Pulmonary artery endothelial cell (primary cell): ENCODE measurements around the gene VASP. TPM values are rescaled to one million over a fixed set of nuclear protein-coding genes. Genes with fewer than 3 reads are reported as not detected.
"Not testable (repeated sequence)": the region's sequence is repeated elsewhere in the genome, so short reads cannot be mapped to it uniquely, and the experiment has no call there.

ENCODE experiments used
- DNase-seq: peaks from one replicate; pipeline ENCODE4 v3.0.0-alpha.2; 2011; ENCODE audit warnings: low read depth, low spot score
- total RNA-seq: library from RNA; depleted of rRNA; stranded (reverse); fragments of >200 nt; gene quantifications from 2 replicates; pipeline ENCODE4 v1.2.3, GENCODE V29; 2014

The VASP gene
- total RNA-seq, 1 donor from 2014 or later = 189 TPM

DNA sequence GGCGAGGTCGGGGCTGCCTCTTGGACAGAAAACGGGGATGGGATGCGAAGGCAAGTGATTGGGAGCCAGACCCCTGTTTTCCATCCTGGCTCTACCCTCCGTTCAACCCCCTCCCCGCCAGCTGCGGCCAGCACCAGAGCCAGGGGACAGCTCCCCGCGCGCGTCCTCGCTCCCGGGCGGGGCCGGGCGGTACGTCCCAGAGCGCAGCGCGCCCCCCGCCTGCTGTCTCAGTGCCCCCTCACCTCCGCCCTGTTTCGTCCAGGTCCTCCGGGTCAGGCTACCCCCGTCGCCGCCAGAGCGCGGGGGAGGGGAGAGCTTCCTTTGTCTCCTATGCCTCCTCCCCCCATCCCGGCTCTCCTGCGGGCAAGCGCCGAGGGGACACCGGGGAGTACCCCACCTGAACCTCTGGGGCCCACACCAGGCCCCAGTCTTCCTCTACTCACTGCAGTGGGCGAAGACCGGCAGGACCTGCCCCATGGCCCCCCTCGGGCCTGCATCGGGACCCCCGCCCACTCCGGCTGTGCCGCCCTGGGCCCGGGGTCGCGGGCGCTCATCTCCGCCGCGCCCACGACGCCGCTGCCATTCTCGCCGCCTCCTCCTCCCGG, 10.8 kb upstream of the VASP start:
- DNase-seq = no peak

DNA sequence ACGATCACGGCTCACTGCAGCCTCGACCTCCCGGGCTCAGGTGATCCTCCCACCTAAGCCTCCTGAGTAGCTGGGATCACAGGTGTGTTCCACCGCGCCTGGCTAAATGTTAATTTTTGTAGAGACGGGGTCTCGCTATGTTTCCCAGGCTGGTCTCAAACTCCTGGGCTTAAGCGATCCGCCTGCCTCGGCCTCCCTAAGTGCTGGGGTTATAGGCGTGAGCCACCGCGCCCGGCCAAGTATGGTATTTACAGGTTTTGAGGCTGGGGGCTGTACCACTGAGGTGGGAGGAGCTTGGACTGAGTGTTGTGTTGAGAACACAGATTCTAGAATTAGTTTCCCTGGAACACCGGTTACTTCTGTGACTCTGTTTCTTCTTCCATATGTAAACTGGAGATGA, 9.5 kb upstream of the VASP start:
- no peak for DNase-seq

DNA sequence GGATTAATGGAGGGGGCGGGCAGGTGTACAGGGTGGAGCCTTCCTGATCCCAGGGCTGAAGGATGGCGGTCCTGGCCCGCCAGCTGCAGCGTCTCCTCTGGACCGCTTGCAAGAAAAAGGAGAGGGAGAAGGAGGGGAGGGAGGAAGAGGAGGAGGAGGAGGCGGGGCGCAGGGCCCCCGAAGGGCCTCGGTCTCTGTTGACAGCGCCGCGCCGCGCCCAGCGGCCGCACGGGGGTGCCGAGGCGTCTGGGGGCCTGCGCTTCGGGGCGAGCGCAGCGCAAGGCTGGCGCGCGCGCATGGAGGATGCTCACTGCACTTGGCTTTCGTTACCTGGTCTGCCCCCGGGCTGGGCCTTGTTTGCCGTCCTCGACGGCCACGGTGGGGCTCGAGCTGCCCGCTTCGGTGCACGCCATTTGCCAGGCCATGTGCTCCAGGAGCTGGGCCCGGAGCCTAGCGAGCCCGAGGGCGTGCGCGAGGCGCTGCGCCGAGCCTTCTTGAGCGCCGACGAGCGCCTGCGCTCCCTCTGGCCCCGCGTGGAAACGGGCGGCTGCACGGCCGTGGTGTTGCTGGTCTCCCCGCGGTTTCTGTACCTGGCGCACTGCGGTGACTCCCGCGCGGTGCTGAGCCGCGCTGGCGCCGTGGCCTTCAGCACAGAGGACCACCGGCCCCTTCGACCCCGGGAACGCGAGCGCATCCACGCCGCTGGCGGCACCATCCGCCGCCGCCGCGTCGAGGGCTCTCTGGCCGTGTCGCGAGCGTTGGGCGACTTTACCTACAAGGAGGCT, 8.7 kb upstream of the VASP start, which contains the start of gene PPM1N:
Gene PPM1N (plus strand): TSS at position 33 of the 785 bp plus-strand sequence. CDS start 30 bp downstream, at position 63.
- DNase-seq = no peak

DNA sequence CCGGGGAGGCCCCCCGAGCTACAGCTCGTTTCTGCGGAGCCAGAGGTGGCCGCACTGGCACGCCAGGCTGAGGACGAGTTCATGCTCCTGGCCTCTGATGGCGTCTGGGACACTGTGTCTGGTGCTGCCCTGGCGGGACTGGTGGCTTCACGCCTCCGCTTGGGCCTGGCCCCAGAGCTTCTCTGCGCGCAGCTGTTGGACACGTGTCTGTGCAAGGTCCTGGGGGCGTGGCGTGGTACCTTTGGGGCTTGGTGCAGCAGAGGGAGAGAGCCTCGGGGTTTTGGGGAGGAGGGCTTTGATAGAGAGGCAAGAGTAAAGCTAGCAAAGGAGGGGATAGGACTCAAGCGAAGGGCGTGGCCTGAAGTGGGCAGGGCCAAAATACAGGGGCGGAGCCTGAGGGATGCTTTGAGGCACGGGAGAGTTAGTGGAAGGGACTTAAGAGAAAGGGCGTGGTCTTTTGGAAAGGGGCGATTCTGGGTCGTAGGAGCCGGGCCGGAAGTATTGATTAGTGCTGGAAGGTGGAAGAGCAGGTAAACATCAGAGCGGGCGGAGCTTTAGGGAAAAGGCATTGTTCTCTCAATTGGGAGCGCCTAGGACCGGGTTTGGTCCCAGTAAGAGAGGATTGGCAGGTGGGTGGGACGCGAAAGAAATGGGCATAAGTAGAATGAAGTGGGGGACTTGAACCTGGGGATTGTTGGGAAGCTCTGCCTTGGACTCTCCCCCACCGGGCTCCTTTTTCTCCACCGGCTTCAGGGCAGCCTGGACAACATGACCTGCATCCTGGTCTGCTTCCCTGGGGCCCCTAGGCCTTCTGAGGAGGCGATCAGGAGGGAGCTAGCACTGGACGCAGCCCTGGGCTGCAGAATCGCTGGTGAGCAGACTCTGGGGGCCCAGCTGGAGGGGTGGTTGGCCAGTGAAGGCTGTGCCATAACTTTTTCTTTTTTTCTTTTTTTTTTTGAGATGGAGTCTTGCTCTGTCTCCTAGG, 7.8 kb upstream of the VASP start:
- DNase-seq = no peak

DNA sequence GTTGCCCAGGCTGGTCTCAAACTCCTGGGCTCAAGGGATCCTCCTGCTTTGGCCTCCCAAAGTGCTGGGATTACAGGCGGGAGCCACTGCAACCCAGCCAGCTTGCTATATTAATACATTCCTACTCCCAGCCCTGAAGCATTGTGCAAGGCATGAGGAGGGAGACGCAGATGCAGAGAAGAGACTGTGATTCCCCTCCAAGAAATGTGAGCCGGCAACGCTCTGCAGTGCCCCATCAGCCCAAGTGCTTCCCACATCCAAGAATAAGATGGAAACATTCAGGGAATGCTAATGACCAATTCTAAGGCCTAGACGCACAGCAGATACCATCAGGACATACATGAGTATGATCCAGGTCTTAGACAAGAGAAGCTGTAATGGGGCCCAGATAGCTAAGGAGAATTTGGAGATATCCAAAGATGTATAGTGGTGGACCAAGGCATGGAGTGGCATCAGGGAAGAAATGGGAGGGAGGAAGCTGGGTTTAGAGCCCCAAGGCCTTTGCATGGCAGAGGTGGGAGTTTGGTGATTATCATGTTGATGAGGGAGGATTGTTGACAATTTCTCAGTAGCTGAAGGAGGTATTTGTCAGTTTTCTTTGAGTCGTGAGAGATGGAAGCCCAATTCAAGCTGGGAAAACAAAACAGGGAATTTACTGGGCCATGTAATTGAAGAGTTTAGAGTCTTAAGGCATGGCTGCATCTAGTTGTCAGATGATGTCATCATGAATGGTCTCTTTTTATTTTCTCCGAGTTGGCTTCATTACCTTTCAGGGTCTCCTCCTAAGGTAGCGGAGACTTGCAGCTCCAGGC, 6.2 kb upstream of the VASP start:
- DNase-seq = no peak

DNA sequence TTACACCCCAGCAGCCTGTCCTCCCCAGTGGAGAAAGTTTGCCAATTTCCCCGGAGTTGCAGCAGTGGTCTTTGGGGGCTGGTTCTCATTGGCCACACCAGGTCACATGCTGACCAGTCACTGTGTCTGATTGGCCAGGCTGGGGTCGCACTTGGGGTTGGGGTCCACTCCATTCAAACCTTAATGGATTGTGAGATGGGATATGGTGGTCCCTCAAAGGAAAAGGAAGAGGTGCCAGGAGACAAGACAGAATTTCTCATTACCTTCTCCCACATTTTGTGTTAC, 5.6 kb upstream of the VASP start:
- no peak for DNase-seq

DNA sequence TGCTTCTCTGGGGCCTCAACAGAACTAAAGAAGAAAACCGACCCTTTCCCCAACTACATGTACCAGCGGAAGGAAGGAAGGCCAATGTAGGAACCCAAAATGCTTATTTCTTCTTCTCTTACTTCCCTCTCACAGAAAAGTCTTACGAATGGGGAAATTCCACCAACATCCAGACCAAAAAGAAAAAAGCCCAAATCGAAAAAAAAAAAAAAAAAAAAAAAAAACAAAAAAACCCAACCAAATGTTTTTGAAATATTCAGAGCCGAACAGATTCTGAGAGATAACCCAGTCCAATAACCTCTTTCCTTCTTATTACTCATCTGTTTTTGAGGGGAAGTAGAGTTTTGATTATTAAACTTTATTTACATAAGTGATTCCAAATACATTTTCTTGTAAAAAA, 5.2 kb upstream of the VASP start:
- DNase-seq = no peak

DNA sequence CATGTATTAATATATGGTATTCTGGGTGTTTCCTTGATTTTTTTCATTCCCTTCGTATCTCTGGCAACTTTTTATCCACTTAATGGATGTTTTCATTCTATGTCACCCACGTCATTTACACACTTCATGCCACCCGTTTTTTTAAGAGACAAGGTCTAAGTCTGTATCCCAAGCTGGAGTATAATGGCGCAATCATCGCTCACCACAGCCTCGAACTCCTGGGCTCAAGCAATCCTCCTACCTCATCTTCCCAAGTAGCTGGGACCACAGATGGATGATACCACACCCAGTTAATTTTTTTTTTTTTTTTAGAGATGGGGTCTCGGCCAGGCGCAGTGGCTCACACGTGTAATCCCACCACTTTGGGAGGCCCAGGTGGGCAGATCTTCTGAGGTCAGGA, 3.4 kb upstream of the VASP start:
- DNase-seq = no peak

DNA sequence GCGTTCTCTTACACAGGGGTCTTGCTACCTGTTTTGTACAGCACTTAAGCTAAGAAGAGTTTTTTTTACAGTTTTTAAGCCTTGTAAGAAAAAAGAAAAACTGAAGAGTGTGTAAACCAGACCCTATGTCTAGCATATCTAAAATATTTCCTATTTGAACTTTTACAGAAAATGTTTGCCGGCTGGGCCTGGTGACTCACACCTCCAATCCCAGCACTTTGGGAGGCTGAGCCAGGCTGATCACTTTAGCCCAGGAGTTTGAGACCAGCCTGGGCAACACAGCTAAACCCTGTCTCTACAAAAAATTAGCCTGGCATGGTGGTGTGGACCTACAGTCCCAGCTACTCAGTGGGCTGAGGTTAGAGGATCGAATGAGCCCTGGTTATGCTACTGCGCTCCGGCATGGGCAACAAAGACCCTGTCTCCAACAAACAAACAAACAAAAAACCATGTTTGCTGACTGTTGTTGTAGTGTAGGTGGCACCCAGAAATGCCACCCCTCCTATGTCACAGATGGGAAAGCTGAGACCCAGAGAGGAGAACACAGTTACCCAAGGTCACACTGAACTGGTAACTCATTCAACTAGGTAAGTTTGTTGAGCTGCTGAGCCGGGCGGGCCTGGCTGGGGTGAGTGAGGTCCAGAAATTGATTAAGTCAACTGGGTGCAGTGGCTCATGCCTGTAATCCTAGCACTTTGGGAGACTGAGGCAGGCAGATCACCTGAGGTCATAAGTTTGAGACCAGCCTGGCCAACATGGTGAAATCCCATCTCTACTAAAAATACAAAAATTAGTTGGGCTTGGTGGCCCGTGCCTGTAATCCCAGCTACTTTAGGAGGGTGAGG, 1.9 kb upstream of the VASP start:
- DNase-seq = no peak

DNA sequence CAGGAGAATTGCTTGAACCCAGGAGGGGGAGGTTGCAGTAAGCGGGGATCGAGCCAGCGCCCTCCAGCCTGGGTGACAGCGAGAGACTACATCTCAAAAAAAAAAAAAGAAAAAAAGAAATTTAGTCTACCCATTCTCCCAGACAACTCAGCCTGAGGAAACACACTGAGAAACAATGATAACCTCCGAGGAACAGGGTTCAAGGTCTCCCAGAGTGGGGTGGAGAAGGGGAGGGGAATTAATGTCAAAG, 1.4 kb upstream of the VASP start:
- no peak for DNase-seq

DNA sequence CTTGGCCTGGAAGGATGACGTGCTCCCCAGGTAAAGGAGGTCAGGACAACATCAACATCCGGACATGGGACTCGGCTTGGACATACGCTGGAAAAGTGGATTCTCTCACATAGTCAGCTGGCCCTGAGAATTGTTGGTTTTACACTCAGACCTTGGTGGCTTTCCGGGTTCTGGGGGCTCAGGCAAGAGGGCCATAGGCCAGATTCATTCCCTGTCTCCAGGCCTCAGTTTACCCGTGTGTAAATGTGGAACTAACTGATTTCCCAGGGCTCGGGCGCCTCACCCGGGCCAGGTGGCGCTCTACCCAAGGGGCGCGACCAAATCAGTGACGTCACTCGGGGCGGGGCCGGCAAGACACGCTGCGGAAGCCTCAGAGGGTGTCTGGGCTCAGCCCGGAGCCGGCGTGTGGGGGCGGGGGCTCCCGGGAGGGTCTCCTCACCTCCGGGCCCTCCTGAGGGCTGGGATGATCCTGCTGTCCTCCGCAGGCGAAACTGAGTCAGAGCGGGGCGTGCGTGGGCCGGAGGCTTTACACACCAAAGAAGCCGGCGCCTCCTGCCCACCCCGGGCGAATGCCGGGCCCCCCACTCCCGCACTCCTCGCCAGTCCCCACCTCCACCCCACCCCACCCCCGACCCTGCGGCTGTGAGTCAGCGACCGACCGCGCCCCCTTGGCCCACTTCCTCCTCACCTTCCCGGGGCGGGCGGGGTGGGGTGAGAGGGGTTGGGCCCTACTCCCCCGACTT, 862 bp upstream of the VASP start:
- DNase-seq = no peak

DNA sequence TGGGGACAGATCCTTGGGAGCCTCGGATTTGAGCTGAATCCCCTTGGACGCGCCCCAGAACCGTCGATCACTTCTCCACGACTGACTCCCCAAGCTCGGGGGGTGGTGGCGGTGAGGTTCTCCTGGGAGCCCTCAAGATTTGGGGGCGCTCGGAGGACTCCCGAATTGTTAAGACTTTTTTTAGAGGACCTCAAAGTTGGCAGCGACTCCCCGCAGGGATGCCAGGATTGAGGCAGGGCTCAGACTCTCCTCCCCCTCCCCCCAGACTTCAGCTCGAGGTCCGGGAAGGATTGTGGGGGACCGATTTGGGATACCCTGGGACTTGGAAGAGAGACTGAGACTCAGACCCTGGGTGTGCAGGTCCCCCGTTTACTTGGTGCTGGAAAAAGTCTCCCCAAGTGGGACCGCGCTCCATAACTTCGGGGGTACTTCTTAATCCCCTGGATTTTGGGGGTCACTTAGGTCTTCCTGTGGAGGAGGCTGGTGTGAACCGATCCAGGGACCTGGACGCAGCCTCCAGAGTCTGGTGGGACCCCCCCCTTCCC, 665 bp downstream of the VASP start:
- no peak for DNase-seq

DNA sequence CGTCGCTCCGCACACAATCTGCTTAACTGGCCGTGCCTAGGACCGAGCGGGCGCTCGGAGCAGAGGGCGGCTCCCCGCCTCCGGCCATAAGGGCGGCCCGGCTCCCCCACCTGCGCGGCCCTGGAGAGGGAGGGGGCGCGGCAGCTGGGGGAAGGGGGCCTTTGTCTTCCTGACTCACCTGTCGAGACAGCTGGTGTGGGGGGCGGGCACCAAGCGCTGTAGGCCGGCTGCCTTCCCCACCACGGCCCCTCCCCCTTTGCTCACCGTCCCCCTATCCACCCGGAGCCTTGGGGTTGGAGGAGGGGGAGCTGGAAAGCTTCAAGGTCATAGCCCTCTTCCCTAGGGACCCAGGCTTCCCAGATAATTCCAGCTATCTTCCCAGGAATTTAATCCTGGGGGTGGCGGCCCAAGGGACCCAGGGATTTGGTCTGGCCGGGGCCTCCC, 1.2 kb downstream of the VASP start:
- no peak for DNase-seq

DNA sequence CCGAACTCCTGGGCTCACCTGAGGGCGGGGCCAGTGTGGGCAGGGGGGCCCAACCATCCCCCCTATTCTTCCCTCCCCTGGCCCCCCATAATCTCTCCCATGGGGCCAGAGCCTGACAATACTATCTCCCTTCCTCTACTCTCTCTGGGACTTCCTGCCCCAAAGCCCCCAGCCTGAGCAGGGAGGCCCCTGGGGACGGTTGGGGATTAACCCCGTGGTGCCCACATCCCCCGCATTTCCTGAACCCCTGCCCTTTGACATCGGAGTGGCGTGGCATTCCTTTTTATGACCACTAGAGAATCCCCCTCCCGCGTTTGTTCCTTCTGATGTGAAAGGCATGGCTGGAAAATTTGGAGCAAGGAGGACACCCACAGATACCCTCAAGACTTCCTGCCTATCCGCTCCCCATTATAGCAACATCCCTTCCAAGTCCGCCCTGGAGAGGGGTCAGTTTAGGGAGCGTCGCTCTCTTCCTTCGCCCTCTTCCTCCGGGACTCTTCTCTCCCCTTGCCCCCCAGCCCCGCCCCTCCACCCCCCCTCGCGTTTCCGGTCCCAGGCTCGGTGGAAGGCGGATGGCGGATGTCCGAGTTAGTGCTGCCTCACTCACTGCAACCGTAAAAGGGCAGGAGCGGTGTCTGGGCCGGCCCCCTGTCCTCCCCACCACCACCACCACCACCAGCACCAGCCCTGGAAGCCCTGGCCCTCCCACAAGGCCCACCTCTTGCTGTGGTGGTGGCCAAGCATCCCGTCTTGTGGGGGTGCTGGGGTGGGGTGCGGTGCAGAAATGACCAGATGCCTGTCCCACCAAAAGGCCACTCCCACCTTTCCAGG, 1.8 kb downstream of the VASP start:
- DNase-seq = peak; percentile 51

DNA sequence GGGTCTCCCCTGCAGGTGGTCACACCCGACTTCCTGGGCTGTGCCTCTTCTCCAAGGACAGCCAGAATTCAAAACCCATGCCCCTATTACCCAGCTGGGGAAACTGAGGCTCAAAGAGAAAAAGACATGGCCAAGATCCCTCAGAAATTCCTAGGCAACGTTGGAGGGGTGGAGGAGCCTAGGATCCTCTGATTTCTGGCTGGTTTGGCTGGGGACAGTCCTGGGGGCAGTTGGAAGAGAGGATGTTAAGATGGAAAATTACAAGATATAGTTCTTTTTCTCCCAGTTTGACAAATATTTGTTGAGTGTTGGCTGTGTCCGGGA, 2.4 kb downstream of the VASP start:
- no peak for DNase-seq

DNA sequence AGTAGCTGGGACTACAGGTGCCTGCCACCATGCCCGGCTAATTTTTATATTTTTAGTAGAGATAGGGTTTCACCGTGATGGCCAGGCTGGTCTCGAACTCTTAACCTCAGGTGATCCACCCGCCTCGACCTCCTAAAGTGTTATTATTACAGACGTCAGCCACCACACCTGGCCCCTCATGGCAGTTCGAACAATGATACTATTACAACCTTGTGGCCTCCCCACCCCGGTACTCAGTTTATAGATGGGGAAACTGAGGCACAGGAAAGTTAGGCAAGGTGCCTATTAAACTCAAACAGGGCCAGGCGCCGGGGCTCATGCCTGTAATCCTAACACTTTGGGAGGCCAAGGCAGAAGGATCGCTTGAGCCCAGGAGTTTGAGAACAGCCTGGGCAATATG, 3.1 kb downstream of the VASP start:
- DNase-seq = not testable (repeated sequence)

DNA sequence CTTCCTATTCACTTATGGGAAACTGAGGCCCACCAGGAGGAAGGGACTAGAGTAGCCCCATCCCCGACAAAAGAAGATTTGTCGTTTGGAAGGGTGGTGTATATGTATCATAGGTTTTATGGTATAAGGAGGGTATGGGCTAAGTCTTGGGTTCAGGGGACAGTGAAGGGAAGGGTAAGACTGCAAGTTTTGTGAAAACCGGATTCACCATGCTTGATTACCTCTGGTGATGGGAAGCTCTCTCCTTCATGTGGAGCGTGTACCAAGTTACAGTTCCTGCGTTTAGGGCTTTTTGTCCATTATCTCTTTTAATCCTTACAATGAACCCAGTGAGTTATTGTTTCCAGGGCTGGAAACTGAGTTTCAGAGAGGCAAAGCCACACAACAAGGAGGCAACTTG, 3.8 kb downstream of the VASP start:
- DNase-seq = no peak

DNA sequence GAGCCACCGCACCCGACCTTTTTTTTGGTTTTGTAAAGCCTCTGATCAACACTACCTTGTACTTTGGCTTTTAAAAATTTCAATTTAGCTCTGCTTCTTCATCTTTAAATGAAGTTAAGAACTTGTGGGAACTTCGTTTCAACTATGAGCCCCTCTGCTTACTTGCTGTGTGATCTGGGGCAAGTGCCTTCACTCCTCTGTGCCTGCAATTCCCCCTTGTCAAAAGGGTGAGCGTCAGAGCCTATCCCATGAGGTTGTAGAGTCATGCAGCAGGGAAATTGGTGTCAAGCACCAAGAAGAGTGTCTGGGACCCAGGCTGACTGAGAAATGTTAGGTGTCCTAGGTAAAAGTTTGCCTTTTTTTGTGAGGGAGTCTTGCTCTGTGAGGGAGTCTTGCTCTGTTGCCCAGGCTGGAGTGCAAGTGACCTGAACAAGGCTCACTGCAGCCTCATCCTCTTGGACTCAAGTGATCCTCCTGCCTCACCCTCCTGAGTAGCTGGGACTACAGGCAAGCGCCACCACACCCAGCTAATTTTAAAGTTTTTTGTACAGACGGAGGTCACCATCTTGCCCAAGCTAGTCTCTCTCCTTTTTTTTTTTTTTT, 5.7 kb downstream of the VASP start:
- DNase-seq = no peak
